IPS DF 6.9 (cell line): ENCODE measurements around the gene FBXW5.

Source experiments
- DNase-seq: peaks from one replicate; pipeline ENCODE4 v3.0.0-alpha.2; 2013; ENCODE audit warnings: low read depth, low spot score
- H3K27ac ChIP-seq: one replicate; pipeline ENCODE4 v1.5.1; 2013; ENCODE audit warnings: low read length, control low read depth
- H3K27me3 ChIP-seq: 2 replicates; pipeline ENCODE4 v1.6.1; 2013; ENCODE audit warnings: mild to moderate bottlenecking, low read length; ENCODE audit not compliant: control insufficient read depth, insufficient read depth
- H3K36me3 ChIP-seq: 2 replicates; pipeline ENCODE4 v1.6.1; 2013; ENCODE audit warnings: low read length; ENCODE audit not compliant: control insufficient read depth, insufficient read depth
- H3K4me1 ChIP-seq: 2 replicates; pipeline ENCODE4 v1.6.1; 2013; ENCODE audit warnings: low read length; ENCODE audit not compliant: control insufficient read depth, insufficient read depth
- H3K4me3 ChIP-seq: 2 replicates; pipeline ENCODE4 v1.5.1; 2013; ENCODE audit warnings: mild to moderate bottlenecking, low read length
- H3K9me3 ChIP-seq: 2 replicates; pipeline ENCODE4 v1.6.1; 2013; ENCODE audit warnings: low read length, inconsistent platforms; ENCODE audit not compliant: control insufficient read depth, insufficient read depth
- WGBS: extraction: QIAGEN DNeasy Blood & Tissue Kit; methylation state at CpG from one replicate; pipeline ENCODE4 v1.1.7; 2013; ENCODE audit warnings: mixed read lengths, missing lambda C conversion rate; ENCODE audit not compliant: insufficient read length, insufficient coverage; 5-methylcytosine and 5-hydroxymethylcytosine counted together

The FBXW5 gene

GRCh38 chr9:136902259-136902821 lies 42.2 kb downstream of the FBXW5 start:
- no peak for DNase-seq
- H3K27me3 ChIP-seq = no peaks in the 10 kb centered on the region

GRCh38 chr9:136901516-136902258 lies 42.9 kb downstream of the FBXW5 start:
- Histone ChIP-seq H3K36me3 (peaks cover 32% of the 10 kb centered on the region), H3K9me3 (no peaks in the 10 kb centered on the region), H3K4me1 (no peaks in the 10 kb centered on the region), H3K4me3 (no peak overlapping the region), H3K27ac (no peak overlapping the region), H3K27me3 (no peaks in the 10 kb centered on the region)
- no CpG with 5 or more reads among the region's 20 CpGs for WGBS
- DNase-seq = no peak

More at GRCh38 chr9:136902259-136902821, 42.2 kb downstream of the FBXW5 start:
- Histone ChIP-seq H3K36me3 (peaks cover 35% of the 10 kb centered on the region), H3K4me3 (no peak overlapping the region), H3K27ac (no peak overlapping the region), H3K4me1 (no peaks in the 10 kb centered on the region), H3K9me3 (no peaks in the 10 kb centered on the region)
- WGBS = no CpG with 5 or more reads among the region's 15 CpGs

GRCh38 chr9:136900988-136901515 lies 43.5 kb downstream of the FBXW5 start:
- no CpG with 5 or more reads among the region's 13 CpGs for WGBS
- no peak overlapping the region for H3K27ac ChIP-seq

GRCh38 chr9:136900556-136900955 lies 44.0 kb downstream of the FBXW5 start:
- WGBS = no CpG with 5 or more reads among the region's 10 CpGs
- peaks cover 32% of the 10 kb centered on the region for H3K36me3 ChIP-seq

More at GRCh38 chr9:136900988-136901515, 43.5 kb downstream of the FBXW5 start:
- no peak for DNase-seq
- Histone ChIP-seq H3K4me3 (no peak overlapping the region), H3K9me3 (no peaks in the 10 kb centered on the region), H3K36me3 (peaks cover 32% of the 10 kb centered on the region), H3K4me1 (no peaks in the 10 kb centered on the region), H3K27me3 (no peaks in the 10 kb centered on the region)

GRCh38 chr9:136899196-136899595 lies 45.3 kb downstream of the FBXW5 start:
- no CpG with 5 or more reads among the region's 9 CpGs for WGBS
- Histone ChIP-seq H3K36me3 (peaks cover 34% of the 10 kb centered on the region), H3K4me1 (no peaks in the 10 kb centered on the region; the same call in 1 of the 2 replicates), H3K9me3 (no peaks in the 10 kb centered on the region), H3K27ac (no peak overlapping the region), H3K4me3 (no peak overlapping the region), H3K27me3 (no peaks in the 10 kb centered on the region)
- DNase-seq = no peak

More at GRCh38 chr9:136900556-136900955, 44.0 kb downstream of the FBXW5 start:
- Histone ChIP-seq H3K4me3 (no peak overlapping the region), H3K9me3 (no peaks in the 10 kb centered on the region), H3K27me3 (no peaks in the 10 kb centered on the region), H3K27ac (no peak overlapping the region), H3K4me1 (no peaks in the 10 kb centered on the region)
- DNase-seq = no peak

GRCh38 chr9:136898483-136899100 lies 45.9 kb downstream of the FBXW5 start:
- DNase-seq = no peak
- H3K4me1 ChIP-seq = no peaks in the 10 kb centered on the region; the same call in 1 of the 2 replicates
- no peak overlapping the region for H3K27ac ChIP-seq
- H3K9me3 ChIP-seq = no peaks in the 10 kb centered on the region
- no peaks in the 10 kb centered on the region for H3K27me3 ChIP-seq
- no CpG with 5 or more reads among the region's 21 CpGs for WGBS
- no peak overlapping the region for H3K4me3 ChIP-seq
- H3K36me3 ChIP-seq = peaks cover 34% of the 10 kb centered on the region

- Histone ChIP-seq H3K9me3 (no peaks in the 10 kb centered on the region), H3K27me3 (no peaks in the 10 kb centered on the region), H3K4me3 (no peak overlapping the region), H3K36me3 (peaks cover 24% of the 10 kb centered on the region), H3K4me1 (no peaks in the 10 kb centered on the region; the same call in 1 of the 2 replicates), H3K27ac (no peak overlapping the region)
- WGBS = no CpG with 5 or more reads among the region's 11 CpGs
- DNase-seq = no peak
Measured at GRCh38 chr9:136896027-136896426, 48.5 kb downstream of the FBXW5 start.

- no peak overlapping the region for H3K4me3 ChIP-seq
- no peaks in the 10 kb centered on the region; the same call in 1 of the 2 replicates for H3K4me1 ChIP-seq
- no CpG with 5 or more reads among the region's 13 CpGs for WGBS
- H3K27me3 ChIP-seq = no peaks in the 10 kb centered on the region
- H3K27ac ChIP-seq = no peak overlapping the region
- no peak for DNase-seq
- peaks cover 9% of the 10 kb centered on the region; the same call in 1 of the 2 replicates for H3K36me3 ChIP-seq
- H3K9me3 ChIP-seq = no peaks in the 10 kb centered on the region
Measured at GRCh38 chr9:136890661-136891060, 53.9 kb downstream of the FBXW5 start.
